ENCODE measurements around the gene CHMP1A.

Gene CHMP1A

GRCh38 chr16:89596061-89596689, 61.3 kb downstream of the CHMP1A start:
- no peak overlapping the region for H3K4me2 ChIP-seq (ENCODE audit: low read length)
- H3K79me1 ChIP-seq (ENCODE audit: low read length) = no peaks in the 10 kb centered on the region
- H3K79me2 ChIP-seq (ENCODE audit: control insufficient read depth, insufficient read depth, low read length) = no peaks in the 10 kb centered on the region
- no peak overlapping the region for H2BK5ac ChIP-seq (ENCODE audit: low read length)
- H2BK15ac ChIP-seq (replicated peaks; ENCODE audit: low read depth) = no peak overlapping the region
- no peak overlapping the region for H3K56ac ChIP-seq (ENCODE audit: low read length)
- no peak overlapping the region for H3K23ac ChIP-seq (ENCODE audit: low read length)
- no peak overlapping the region for H3K4ac ChIP-seq (ENCODE audit: low read depth, low read length)
- no peak overlapping the region for H4K5ac ChIP-seq (ENCODE audit: low read length)
- no peak overlapping the region for H3K9ac ChIP-seq (ENCODE audit: low read length)
- no peak overlapping the region for H3K27ac ChIP-seq (ENCODE audit: low read depth, low read length)
- H3K27me3 ChIP-seq (ENCODE audit: insufficient read depth, low read length, poor library complexity) = no peaks in the 10 kb centered on the region
- no peak for DNase-seq
- WGBS (ENCODE audit: extremely low coverage, insufficient coverage, low lambda C conversion rate) = no CpG with 5 or more reads among the region's 25 CpGs
- no peaks in the 10 kb centered on the region for H3K36me3 ChIP-seq (ENCODE audit: control insufficient read depth, insufficient read depth, low read length)
- H2BK120ac ChIP-seq (ENCODE audit: low read depth, low read length) = no peak overlapping the region
- H3K4me3 ChIP-seq (ENCODE audit: low read length) = no peak overlapping the region
- H2AK5ac ChIP-seq (ENCODE audit: low read length) = no peak overlapping the region
- H4K8ac ChIP-seq (ENCODE audit: low read depth, low read length) = no peak overlapping the region
- H3K4me1 ChIP-seq (ENCODE audit: control insufficient read depth, low read depth, low read length) = no peaks in the 10 kb centered on the region
- no peak overlapping the region for H3K18ac ChIP-seq (ENCODE audit: low read length)

GRCh38 chr16:89595330-89596060, 62.0 kb downstream of the CHMP1A start:
- no peak overlapping the region for H2BK5ac ChIP-seq (ENCODE audit: low read length)
- no peaks in the 10 kb centered on the region for H3K79me2 ChIP-seq (ENCODE audit: control insufficient read depth, insufficient read depth, low read length)
- H3K9ac ChIP-seq (ENCODE audit: low read length) = no peak overlapping the region
- no peak overlapping the region for H4K8ac ChIP-seq (ENCODE audit: low read depth, low read length)
- no peaks in the 10 kb centered on the region for H3K79me1 ChIP-seq (ENCODE audit: low read length)
- H3K27ac ChIP-seq (ENCODE audit: low read depth, low read length) = no peak overlapping the region
- no peak overlapping the region for H3K4me2 ChIP-seq (ENCODE audit: low read length)
- no peak overlapping the region for H3K4me3 ChIP-seq (ENCODE audit: low read length)
- no peak overlapping the region for H2BK15ac ChIP-seq (replicated peaks; ENCODE audit: low read depth)
- DNase-seq = no peak
- H4K5ac ChIP-seq (ENCODE audit: low read length) = no peak overlapping the region
- H3K36me3 ChIP-seq (ENCODE audit: control insufficient read depth, insufficient read depth, low read length) = no peaks in the 10 kb centered on the region
- no peak overlapping the region for H3K23ac ChIP-seq (ENCODE audit: low read length)
- no peak overlapping the region for H3K18ac ChIP-seq (ENCODE audit: low read length)
- no peak overlapping the region for H2AK5ac ChIP-seq (ENCODE audit: low read length)
- no peaks in the 10 kb centered on the region for H3K4me1 ChIP-seq (ENCODE audit: control insufficient read depth, low read depth, low read length)
- H3K4ac ChIP-seq (ENCODE audit: low read depth, low read length) = no peak overlapping the region
- no peak overlapping the region for H2BK120ac ChIP-seq (ENCODE audit: low read depth, low read length)
- no peak overlapping the region for H3K56ac ChIP-seq (ENCODE audit: low read length)
- H3K27me3 ChIP-seq (ENCODE audit: insufficient read depth, low read length, poor library complexity) = no peaks in the 10 kb centered on the region
- no CpG with 5 or more reads among the region's 47 CpGs for WGBS (ENCODE audit: extremely low coverage, insufficient coverage, low lambda C conversion rate)

All from mesendoderm (in vitro differentiated cells).